Ascending aorta (tissue), 2 donors: ENCODE measurements around the gene TCEA3. TPM values are rescaled to one million over a fixed set of nuclear protein-coding genes. Genes with fewer than 3 reads are reported as not detected.

ENCODE experiments used
- DNase-seq, 2 donors: peaks; one replicate each; pipeline ENCODE4 v3.0.0-alpha.2; 2019; ENCODE audit warnings: low spot score in 2 of 2
- H3K27ac ChIP-seq, 2 donors: fragments of 200-600 bp; sonication (generic); one replicate each; pipeline ENCODE4 v1.5.1; 2016 to 2017; ENCODE audit warnings: mild to moderate bottlenecking in 1 of 2
- H3K27me3 ChIP-seq: fragments of 200-600 bp; sonication (generic); one replicate; pipeline ENCODE4 v1.5.1; 2017
- H3K36me3 ChIP-seq, 2 donors: fragments of 200-600 bp; sonication (generic); one replicate each; pipeline ENCODE4 v1.5.1; 2016
- H3K4me1 ChIP-seq, 2 donors: fragments of 200-600 bp; sonication (generic); one replicate each; pipeline ENCODE4 v1.5.1; 2016 to 2017; ENCODE audit warnings: mild to moderate bottlenecking in 1 of 2
- H3K4me3 ChIP-seq, 2 donors: fragments of 200-600 bp; sonication (generic); one replicate each; pipeline ENCODE4 v1.5.1; 2016 to 2017; ENCODE audit warnings: mild to moderate bottlenecking in 1 of 2
- H3K9me3 ChIP-seq, 2 donors: fragments of 200-600 bp; sonication (generic); one replicate each; pipeline ENCODE4 v1.5.1; 2016
- intact Hi-C: fragments of 100-400 bp; cut with DNase I; formaldehyde crosslinking; loops from one replicate; pipeline ENCODE4 v1.15.1; 2023
- total RNA-seq: library from RNA; depleted of rRNA; stranded (reverse); fragments of >200 nt; gene quantifications from one replicate; pipeline ENCODE4 v1.1.0, GENCODE V29; 2016
- TF ChIP-seq, protein P1 (sequence below), 3 experiments: fragments of 200-600 bp in 2 of 3; fragments of 450-650 bp in 1 of 3; sonication (generic) in 2 of 3; IDR thresholded peaks; one replicate each; pipeline ENCODE4 v1.5.1; 2016 to 2019; ENCODE audit warnings: antibody characterized with exemption in 3 of 3, mild to moderate bottlenecking in 1 of 3, moderate library complexity in 1 of 3

TCEA3 gene
- total RNA-seq, 1 donor from 2014 or later: 11.3 TPM

DNA sequence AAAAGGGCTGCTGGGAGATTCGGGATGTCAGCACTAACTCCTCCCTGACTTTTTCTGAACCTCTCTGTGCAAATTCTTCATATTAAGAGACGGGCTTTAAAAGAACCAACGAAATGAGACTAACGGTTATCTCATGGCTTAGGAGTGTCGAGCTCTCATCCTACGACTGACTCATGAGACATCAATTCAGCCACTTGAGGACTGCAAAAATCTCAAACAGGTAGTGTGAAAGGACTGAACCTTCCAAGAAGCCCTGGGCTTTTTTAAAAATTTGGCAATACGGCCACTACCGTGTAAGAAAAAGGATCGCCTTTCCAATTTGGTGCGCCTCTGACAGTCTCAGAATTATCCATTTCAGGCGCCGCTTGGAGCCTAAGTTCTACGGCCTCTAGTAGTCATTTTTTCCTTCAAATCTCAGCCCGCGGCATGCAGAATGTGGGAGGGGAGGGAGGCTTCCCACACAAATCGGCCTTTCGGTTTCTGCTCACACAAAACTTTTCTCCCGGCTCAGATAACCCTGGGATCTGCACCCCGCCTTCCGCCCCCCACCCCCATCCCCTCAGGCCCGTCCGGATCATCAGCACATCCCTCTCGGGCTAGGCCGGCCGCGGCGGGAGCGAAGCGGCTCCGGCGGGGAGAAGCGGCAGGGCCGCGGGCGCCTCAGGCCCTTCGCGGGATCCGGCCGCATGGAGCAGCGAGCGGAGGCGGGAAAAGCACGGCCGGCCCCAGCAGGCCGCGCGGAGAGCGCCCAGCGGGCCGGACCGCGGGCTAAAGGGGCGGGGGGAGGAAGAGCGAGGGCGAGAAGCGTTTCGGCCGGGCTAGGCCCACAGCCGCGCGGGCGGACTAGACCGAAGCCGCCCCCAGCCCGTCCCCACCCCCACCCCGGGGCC lies 81.1 kb downstream of the TCEA3 start:
- Histone ChIP-seq H3K9me3 (no peaks in the 10 kb centered on the region), H3K4me3 (peak overlapping the region; percentile 94 to 95), H3K4me1 (peaks cover 10 to 28% of the 10 kb centered on the region in 2 donors), H3K36me3 (no peaks in the 10 kb centered on the region), H3K27ac (peak overlapping the region; percentile 97 to 100), H3K27me3 (no peaks in the 10 kb centered on the region)
- intact Hi-C loops: loop anchor here (1.0 to 5.0 kb wide), 5 partner anchors 25 to 349 kb away; partner anchors contain the start of genes ASAP3, RPL11 and TCEA3
- TF ChIP-seq, protein P1, sequence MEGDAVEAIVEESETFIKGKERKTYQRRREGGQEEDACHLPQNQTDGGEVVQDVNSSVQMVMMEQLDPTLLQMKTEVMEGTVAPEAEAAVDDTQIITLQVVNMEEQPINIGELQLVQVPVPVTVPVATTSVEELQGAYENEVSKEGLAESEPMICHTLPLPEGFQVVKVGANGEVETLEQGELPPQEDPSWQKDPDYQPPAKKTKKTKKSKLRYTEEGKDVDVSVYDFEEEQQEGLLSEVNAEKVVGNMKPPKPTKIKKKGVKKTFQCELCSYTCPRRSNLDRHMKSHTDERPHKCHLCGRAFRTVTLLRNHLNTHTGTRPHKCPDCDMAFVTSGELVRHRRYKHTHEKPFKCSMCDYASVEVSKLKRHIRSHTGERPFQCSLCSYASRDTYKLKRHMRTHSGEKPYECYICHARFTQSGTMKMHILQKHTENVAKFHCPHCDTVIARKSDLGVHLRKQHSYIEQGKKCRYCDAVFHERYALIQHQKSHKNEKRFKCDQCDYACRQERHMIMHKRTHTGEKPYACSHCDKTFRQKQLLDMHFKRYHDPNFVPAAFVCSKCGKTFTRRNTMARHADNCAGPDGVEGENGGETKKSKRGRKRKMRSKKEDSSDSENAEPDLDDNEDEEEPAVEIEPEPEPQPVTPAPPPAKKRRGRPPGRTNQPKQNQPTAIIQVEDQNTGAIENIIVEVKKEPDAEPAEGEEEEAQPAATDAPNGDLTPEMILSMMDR (IDR thresholded peaks at IDR 0.05): no peak
- DNase-seq: peak in 1 of 2 donors; percentile 71

DNA sequence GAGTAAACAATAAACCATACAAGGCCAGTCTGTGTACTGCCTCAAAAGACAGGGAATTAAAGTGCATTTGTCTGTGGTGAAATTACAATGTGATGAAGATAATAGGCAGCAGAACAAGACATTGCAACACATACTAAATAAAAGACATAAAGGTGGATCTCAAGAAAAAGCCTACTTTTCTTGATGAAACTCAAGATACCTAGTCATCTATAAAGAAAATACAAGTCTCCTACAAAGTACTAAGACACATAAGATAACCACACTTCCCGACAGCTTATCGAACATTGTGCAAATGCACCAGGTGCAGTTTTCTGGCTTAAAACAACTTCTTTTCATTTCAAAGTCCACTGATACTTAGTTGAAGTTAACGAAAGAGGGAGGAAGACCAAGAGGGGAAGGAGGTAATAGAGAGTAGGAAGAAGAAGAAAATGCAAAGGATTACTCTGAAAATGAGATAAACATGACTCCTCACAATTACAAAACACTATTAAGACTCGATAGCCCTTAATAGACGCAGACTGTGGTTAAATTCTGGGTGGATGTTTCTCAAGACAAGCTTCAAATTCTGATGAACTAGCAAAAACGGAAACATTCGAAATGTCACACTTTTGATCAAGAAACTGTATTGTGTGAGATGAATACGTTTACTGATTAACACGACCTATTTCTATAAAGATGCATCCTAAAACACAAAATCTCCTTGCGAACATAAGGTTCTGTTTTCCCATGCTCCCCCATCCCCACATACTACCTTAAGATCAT lies 82.4 kb downstream of the TCEA3 start:
- peaks cover 5 to 9% of the 10 kb centered on the region in 2 donors for H3K36me3 ChIP-seq
- peaks cover 10 to 28% of the 10 kb centered on the region in 2 donors for H3K4me1 ChIP-seq
- DNase-seq: no peak
- TF ChIP-seq, protein P1 (IDR thresholded peaks at IDR 0.05): no peak
- intact Hi-C loops: loop anchor here (5.0 kb wide), 2 partner anchors 80 to 350 kb away; partner anchors contain the start of genes RPL11 and TCEA3
- H3K27ac ChIP-seq: peak overlapping the region in 1 of 2 donors; percentile 100
- H3K27me3 ChIP-seq: no peaks in the 10 kb centered on the region
- peak overlapping the region; percentile 94 to 95 for H3K4me3 ChIP-seq
- H3K9me3 ChIP-seq: no peaks in the 10 kb centered on the region

DNA sequence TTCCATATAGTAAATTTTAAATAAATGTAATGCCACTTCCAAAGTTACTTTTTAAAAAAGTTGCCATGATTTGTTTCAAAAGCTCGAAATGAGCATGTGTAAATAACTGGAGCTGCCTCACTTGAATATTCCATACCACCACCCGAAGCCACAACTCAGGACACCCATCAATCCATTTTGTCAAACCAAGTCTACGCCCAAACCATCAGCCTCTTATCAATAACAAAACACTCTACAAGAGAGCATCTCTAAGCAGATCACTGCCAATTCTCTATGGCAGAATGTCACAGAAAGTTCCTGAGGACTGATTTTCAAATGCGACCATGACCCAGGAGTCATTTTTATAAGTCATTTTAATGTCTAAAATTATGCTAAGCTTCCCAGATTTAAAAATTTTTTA lies 84.9 kb downstream of the TCEA3 start:
- intact Hi-C loops: loop anchor here (5.0 kb wide), 2 partner anchors 83 to 353 kb away; partner anchors contain the start of genes RPL11 and TCEA3
- no peak overlapping the region for H3K4me3 ChIP-seq
- no peaks in the 10 kb centered on the region for H3K27me3 ChIP-seq
- H3K9me3 ChIP-seq: no peaks in the 10 kb centered on the region
- H3K4me1 ChIP-seq: peaks cover 10 to 25% of the 10 kb centered on the region in 2 donors
- no peak overlapping the region for H3K27ac ChIP-seq
- TF ChIP-seq, protein P1 (IDR thresholded peaks at IDR 0.05): no peak
- H3K36me3 ChIP-seq: peaks cover 18 to 28% of the 10 kb centered on the region in 2 donors
- DNase-seq: no peak

DNA sequence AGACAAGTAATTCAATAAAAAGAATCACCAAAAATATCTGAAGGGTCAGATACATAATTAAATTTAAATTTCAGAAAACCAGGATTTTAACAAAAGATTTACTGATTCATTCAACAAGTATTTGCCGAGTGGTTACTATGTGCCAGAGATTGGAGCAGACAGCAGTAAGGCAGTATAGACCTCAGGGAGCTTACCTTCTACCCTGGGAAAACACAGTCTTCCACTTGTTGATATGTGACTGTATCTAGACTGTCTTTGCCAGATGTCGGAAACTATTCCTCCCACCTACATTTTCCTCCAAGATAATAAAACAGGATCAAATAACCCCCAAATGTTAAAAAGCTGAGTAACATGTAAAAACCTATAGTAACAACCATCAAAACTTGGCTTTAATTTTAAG lies 86.7 kb downstream of the TCEA3 start:
- no peak overlapping the region for H3K27ac ChIP-seq
- no peaks in the 10 kb centered on the region for H3K9me3 ChIP-seq
- H3K4me3 ChIP-seq: no peak overlapping the region
- intact Hi-C loops: no loop called here
- TF ChIP-seq, protein P1 (IDR thresholded peaks at IDR 0.05): no peak
- peaks cover 9 to 24% of the 10 kb centered on the region in 2 donors for H3K4me1 ChIP-seq
- no peak for DNase-seq
- H3K36me3 ChIP-seq: peaks cover 31 to 45% of the 10 kb centered on the region in 2 donors
- no peaks in the 10 kb centered on the region for H3K27me3 ChIP-seq

DNA sequence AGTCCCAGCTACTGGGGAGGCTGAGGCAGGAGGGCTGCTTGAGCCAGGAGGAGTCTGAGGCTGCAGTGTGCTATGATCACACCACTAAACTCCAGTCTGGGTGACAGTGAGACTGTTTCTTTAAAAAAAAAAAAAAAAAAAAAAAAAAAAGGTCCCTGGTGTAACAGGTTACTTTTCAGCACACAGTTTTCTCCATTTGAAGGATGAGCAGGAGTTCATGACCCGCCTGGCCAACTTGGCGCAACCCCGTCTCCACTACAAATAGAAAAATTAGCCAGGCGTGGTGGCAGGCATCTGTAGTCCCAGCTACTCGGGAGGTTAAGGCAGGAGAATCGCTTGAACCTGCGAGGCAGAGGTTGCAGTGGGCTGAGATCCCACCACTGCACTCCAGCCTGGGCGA lies 92.8 kb downstream of the TCEA3 start:
- no peaks in the 10 kb centered on the region for H3K4me1 ChIP-seq
- no peak overlapping the region for H3K27ac ChIP-seq
- no peak overlapping the region for H3K4me3 ChIP-seq
- intact Hi-C loops: no loop called here
- TF ChIP-seq, protein P1 (IDR thresholded peaks at IDR 0.05): no peak
- H3K9me3 ChIP-seq: no peaks in the 10 kb centered on the region
- peaks cover 63 to 84% of the 10 kb centered on the region in 2 donors for H3K36me3 ChIP-seq
- no peak for DNase-seq
- no peaks in the 10 kb centered on the region for H3K27me3 ChIP-seq

Other genes with a start within 250 kb of the TCEA3 start
- not detected for gene HTR1D, start 207.2 kb downstream of the TCEA3 start, total RNA-seq
- gene HNRNPR, start 80.5 kb downstream of the TCEA3 start, total RNA-seq: 21.5 TPM
- 3.1 TPM for gene ZNF436, start 54.9 kb downstream of the TCEA3 start, total RNA-seq
- gene ASAP3, start 59.4 kb upstream of the TCEA3 start, total RNA-seq: 125 TPM
- gene E2F2, start 106.5 kb upstream of the TCEA3 start, total RNA-seq: not detected
- gene ID3, start 134.8 kb upstream of the TCEA3 start, total RNA-seq: 1,094 TPM